UCSD-AML1 (cell line): ENCODE measurements around the gene MGLL.
A peak's percentile ranks its signal among the peaks of the same experiment; 100 is the strongest.

Experiments used
- DNase-seq: peaks from one replicate; lab custom pipeline; 2025; ENCODE audit not compliant: unreplicated experiment; lab: John Stamatoyannopoulos, UW

MGLL gene

GRCh38 chr3:127678611-127679533 lies 143.4 kb downstream of the MGLL start:
- peak; percentile 52 for DNase-seq

GRCh38 chr3:127678315-127678599 lies 144.1 kb downstream of the MGLL start:
- DNase-seq, result no peak

- DNase-seq, result no peak
Observed at GRCh38 chr3:127677541-127678314, 144.6 kb downstream of the MGLL start.

GRCh38 chr3:127676921-127677351 lies 145.4 kb downstream of the MGLL start:
- DNase-seq, result no peak

GRCh38 chr3:127676456-127676855 lies 145.9 kb downstream of the MGLL start:
- no peak for DNase-seq

- no peak for DNase-seq
Observed at GRCh38 chr3:127675651-127676391, 146.5 kb downstream of the MGLL start.

GRCh38 chr3:127674790-127675189 lies 147.5 kb downstream of the MGLL start:
- DNase-seq, result no peak

- DNase-seq, result no peak
Observed at GRCh38 chr3:127674101-127674721, 148.1 kb downstream of the MGLL start.

GRCh38 chr3:127673191-127674100 lies 148.9 kb downstream of the MGLL start:
- peak; percentile 57 for DNase-seq

GRCh38 chr3:127672429-127673190 lies 149.7 kb downstream of the MGLL start, which contains the start of gene ABTB1:
ABTB1 (plus strand) TSS chr3:127672952; CDS start chr3:127673026, 74 bp downstream.
- DNase-seq, result peak; percentile 84

- no peak for DNase-seq
Observed at GRCh38 chr3:127671523-127672428, 150.5 kb downstream of the MGLL start.

GRCh38 chr3:127670761-127671522 lies 151.4 kb downstream of the MGLL start:
- no peak for DNase-seq

- DNase-seq, result no peak
Observed at GRCh38 chr3:127670229-127670559, 152.1 kb downstream of the MGLL start.

GRCh38 chr3:127669541-127670228 lies 152.6 kb downstream of the MGLL start:
- DNase-seq, result no peak

GRCh38 chr3:127668906-127669305 lies 153.4 kb downstream of the MGLL start:
- no peak for DNase-seq

GRCh38 chr3:127667119-127667681 lies 155.1 kb downstream of the MGLL start:
- no peak for DNase-seq

- DNase-seq, result no peak
Observed at GRCh38 chr3:127666676-127667075, 155.6 kb downstream of the MGLL start.
